GM12878 (cell line): Measurements from ENCODE around the gene MYO3A. TPM values are rescaled to one million over a fixed set of nuclear protein-coding genes. Genes with fewer than 3 reads are reported as not detected.

ENCODE experiments used
- ATAC-seq: fragments of 200-7000 bp; cut with Tn5 transposase; 3 replicates; pipeline ENCODE4 v1.9.1; 2020; ENCODE audit warnings: mild to moderate bottlenecking, moderate library complexity
- BruUV-seq: library from RNA; stranded (reverse); fragments of 400-500 nt; replicated peaks from 2 replicates; lab custom pipeline; 2021; lab: Mats Ljungman, UMichigan
- CTCF ChIA-PET: fragments of 300-600 bp; sonication (Branson Sonifier 250); formaldehyde crosslinking; extraction: SDS; loops from one replicate; lab custom pipeline; 2021; ENCODE audit warnings: inconsistent platforms; lab: Yijun Ruan, JAX
- POLR2A ChIA-PET: fragments of 350-600 bp; formaldehyde crosslinking; extraction: SDS; loops from one replicate; lab custom pipeline; 2021; ENCODE audit warnings: inconsistent platforms; lab: Charles Lee
- RAD21 ChIA-PET: fragments of 300-600 bp; sonication (Branson Sonifier 250); formaldehyde crosslinking; loops from one replicate; lab custom pipeline; 2023; ENCODE audit warnings: antibody characterized with exemption; ENCODE audit not compliant: unreplicated experiment; lab: Charles Lee
- SMC1A ChIA-PET: fragments of 300-600 bp; sonication (Branson Sonifier 250); formaldehyde crosslinking; loops from one replicate; lab custom pipeline; 2023; ENCODE audit not compliant: unreplicated experiment, uncharacterized antibody; lab: Charles Lee
- DNase-seq: peaks from one replicate; pipeline ENCODE4 v3.0.0-alpha.2; 2011; ENCODE audit warnings: low read depth, low spot score
- FAIRE-seq: peaks from 3 replicates; lab custom pipeline; 2011; peaks lifted over from hg19 to GRCh38; lab: Jason Lieb, UNC
- H2AFZ ChIP-seq: 2 replicates; pipeline ENCODE4 v1.6.0; 2011; ENCODE audit warnings: low read depth, low read length, control low read depth; ENCODE audit not compliant: control insufficient read depth
- H3K27ac ChIP-seq: 2 replicates; pipeline ENCODE4 v1.5.1; 2011; ENCODE audit warnings: control low read depth; ENCODE audit not compliant: control insufficient read depth, insufficient read depth
- H3K27me3 ChIP-seq, 2 experiments: replicated peaks in 1 of 2; 2 replicates each; pipeline versions ENCODE4 v1.6.0 to v1.6.1; 2011; ENCODE audit warnings: low read length in 1 of 2; ENCODE audit not compliant: control insufficient read depth in 2 of 2, insufficient read depth in 2 of 2
- H3K36me3 ChIP-seq, 2 experiments: 2 replicates each; pipeline ENCODE4 v1.5.1; 2011; ENCODE audit warnings: low read length in 1 of 2; ENCODE audit not compliant: control insufficient read depth in 2 of 2, insufficient read depth in 2 of 2
- H3K4me1 ChIP-seq: 2 replicates; pipeline ENCODE4 v1.6.1; 2011; ENCODE audit warnings: mild to moderate bottlenecking, low read length, moderate library complexity, mixed read lengths; ENCODE audit not compliant: control insufficient read depth, insufficient read depth
- H3K4me2 ChIP-seq: 2 replicates; pipeline ENCODE4 v1.6.0; 2011; ENCODE audit warnings: control low read depth; ENCODE audit not compliant: control insufficient read depth, insufficient read depth
- H3K4me3 ChIP-seq: fragments of 200-600 bp; sonication (generic); 2 replicates; pipeline ENCODE4 v1.5.1; 2016
- H3K79me2 ChIP-seq: 2 replicates; pipeline ENCODE4 v1.6.0; 2011; ENCODE audit warnings: low read length; ENCODE audit not compliant: control insufficient read depth, insufficient read depth
- H3K9ac ChIP-seq: 2 replicates; pipeline ENCODE4 v1.8.0; 2011; ENCODE audit warnings: low read length, control low read depth, mixed read lengths; ENCODE audit not compliant: control insufficient read depth, insufficient read depth
- H3K9me3 ChIP-seq: replicated peaks from 3 replicates; pipeline ENCODE4 v1.5.1; 2011; ENCODE audit warnings: mild to moderate bottlenecking, low read length; ENCODE audit not compliant: control insufficient read depth, insufficient read depth
- H4K20me1 ChIP-seq: 2 replicates; pipeline ENCODE4 v1.6.0; 2011; ENCODE audit not compliant: control insufficient read depth, insufficient read depth
- BCL11A ChIP-seq: IDR thresholded peaks from 2 replicates; pipeline ENCODE4 v1.6.1; 2011; ENCODE audit warnings: low read depth, low read length
- BRCA1 ChIP-seq: IDR thresholded peaks from 2 replicates; pipeline ENCODE4 v1.6.1; 2011; ENCODE audit warnings: low read depth, low read length, improper control_type of control experiment
- KAT2A ChIP-seq: conservative IDR thresholded peaks from 2 replicates; pipeline ENCODE4 v1.6.1; 2011; ENCODE audit warnings: low read depth, low read length; ENCODE audit not compliant: control insufficient read depth
- NBN ChIP-seq: fragments of 450-650 bp; IDR thresholded peaks from 2 replicates; pipeline ENCODE4 v1.6.1; 2016
- NR2C1 ChIP-seq: fragments of 450-650 bp; IDR thresholded peaks from 2 replicates; pipeline ENCODE4 v1.6.1; 2017; ENCODE audit warnings: antibody characterized with exemption, mild to moderate bottlenecking, moderate library complexity
- PAX5 ChIP-seq: IDR thresholded peaks from 2 replicates; pipeline ENCODE4 v1.6.1; 2011; ENCODE audit warnings: low read depth, low read length, borderline replicate concordance
- PAX8 ChIP-seq: fragments of 450-650 bp; IDR thresholded peaks from 2 replicates; pipeline ENCODE4 v1.6.1; 2017; ENCODE audit warnings: mild to moderate bottlenecking, moderate library complexity
- RCOR1 ChIP-seq: conservative IDR thresholded peaks from 2 replicates; pipeline ENCODE4 v1.6.1; 2012; ENCODE audit warnings: low read depth, low read length, improper control_type of control experiment
- SRF ChIP-seq, 2 experiments: IDR thresholded peaks; 2 replicates each; pipeline ENCODE4 v1.6.1; 2011; ENCODE audit warnings: low read depth in 2 of 2, low read length in 2 of 2, mild to moderate bottlenecking in 1 of 2, moderate library complexity in 1 of 2
- SUPT20H ChIP-seq: IDR thresholded peaks from 2 replicates; pipeline ENCODE4 v1.6.1; 2011; ENCODE audit warnings: low read depth, mild to moderate bottlenecking, low read length, moderate library complexity, borderline replicate concordance; ENCODE audit not compliant: control insufficient read depth
- ZNF217 ChIP-seq: fragments of 450-650 bp; IDR thresholded peaks from 2 replicates; pipeline ENCODE4 v1.6.1; 2017; ENCODE audit warnings: antibody characterized with exemption, mild to moderate bottlenecking
- WGBS: methylation state at CpG from one replicate; pipeline ENCODE4 v1.1.6; 2016; ENCODE audit warnings: low lambda C conversion rate; ENCODE audit not compliant: insufficient replicate concordance, insufficient coverage; ENCODE audit errors: missing lambda C conversion rate; 5-methylcytosine and 5-hydroxymethylcytosine counted together
- in situ Hi-C: fragments of 300-500 bp; cut with MboI; formaldehyde crosslinking; loops from 9 replicates; pipeline ENCODE4 v1.14.3; 2018; ENCODE audit warnings: mixed read lengths
- intact Hi-C: fragments of 100-400 bp; cut with micrococcal nuclease; formaldehyde crosslinking; loops from one replicate; pipeline ENCODE4 v1.14.2; 2022; ENCODE audit not compliant: unreplicated experiment
- polyA plus RNA-seq, 11 experiments: library from polyadenylated mRNA; depleted of rRNA in 4 of 11; unstranded in 6 of 11; stranded (reverse) in 5 of 11; fragments of >200 nt; fragmentation: Nextera tagmentation in 4 of 11; fragmentation: Illumina TruSeq in 1 of 11; extraction: Ambion mirVana in 4 of 11; extraction: Trizol in 1 of 11; gene quantifications; 1 replicate in 1 of 11; 2 replicates in 10 of 11; pipeline versions ENCODE4 v1.2.1 to v1.2.3, GENCODE V29; 2011 to 2016; ENCODE audit warnings: inconsistent platforms in 2 of 11, missing spikeins in 2 of 11, low read depth in 1 of 11
- total RNA-seq, 4 experiments: library from RNA; depleted of rRNA in 3 of 4; stranded (reverse); fragments of >200 nt in 3 of 4; fragmentation: Illumina TruSeq in 1 of 4; extraction: Trizol in 1 of 4; gene quantifications; 2 replicates each; pipeline versions ENCODE4 v1.2.1 to v1.2.3, GENCODE V29; 2013 to 2021
- TF ChIP-seq, protein P1 (sequence below): fragments of 150-350 bp; IDR thresholded peaks from 2 replicates; pipeline ENCODE4 v1.6.1; 2016; ENCODE audit warnings: low read depth, low read length
- TF ChIP-seq, protein P2 (sequence below): IDR thresholded peaks from 2 replicates; pipeline ENCODE4 v1.6.1; 2011; ENCODE audit warnings: low read depth, mild to moderate bottlenecking, low read length, moderate library complexity, borderline replicate concordance; ENCODE audit errors: extremely low read depth
- TF ChIP-seq, protein P3 (sequence below): IDR thresholded peaks from 2 replicates; pipeline ENCODE4 v1.6.1; 2012; ENCODE audit warnings: mild to moderate bottlenecking, low read depth, low read length

MYO3A gene
- total and polyA plus RNA-seq, 10 of the 15 experiments (the other 5 are each of a cell fraction or from before 2014, with no cell fraction given): not detected

DNA sequence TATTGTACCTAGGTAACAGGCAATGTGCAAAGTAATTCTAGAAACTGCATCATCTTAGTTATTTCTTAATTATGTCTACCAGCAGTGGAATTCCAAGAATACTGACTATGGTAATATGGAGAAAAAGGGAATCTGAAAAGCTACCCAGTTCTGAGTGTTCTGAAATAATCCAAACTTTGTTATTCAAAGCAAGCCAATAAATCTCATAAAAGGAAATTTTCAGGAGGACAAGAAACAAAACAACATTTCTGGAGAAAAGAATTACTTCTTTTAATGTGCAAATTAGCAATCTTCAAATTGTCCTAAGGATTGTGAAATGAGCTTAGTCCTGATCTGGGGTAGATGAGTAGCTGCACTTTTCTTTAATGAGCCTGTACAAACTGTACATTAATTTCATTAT is 88.8 kb downstream of the MYO3A start (continued):
- TF ChIP-seq, protein P1, sequence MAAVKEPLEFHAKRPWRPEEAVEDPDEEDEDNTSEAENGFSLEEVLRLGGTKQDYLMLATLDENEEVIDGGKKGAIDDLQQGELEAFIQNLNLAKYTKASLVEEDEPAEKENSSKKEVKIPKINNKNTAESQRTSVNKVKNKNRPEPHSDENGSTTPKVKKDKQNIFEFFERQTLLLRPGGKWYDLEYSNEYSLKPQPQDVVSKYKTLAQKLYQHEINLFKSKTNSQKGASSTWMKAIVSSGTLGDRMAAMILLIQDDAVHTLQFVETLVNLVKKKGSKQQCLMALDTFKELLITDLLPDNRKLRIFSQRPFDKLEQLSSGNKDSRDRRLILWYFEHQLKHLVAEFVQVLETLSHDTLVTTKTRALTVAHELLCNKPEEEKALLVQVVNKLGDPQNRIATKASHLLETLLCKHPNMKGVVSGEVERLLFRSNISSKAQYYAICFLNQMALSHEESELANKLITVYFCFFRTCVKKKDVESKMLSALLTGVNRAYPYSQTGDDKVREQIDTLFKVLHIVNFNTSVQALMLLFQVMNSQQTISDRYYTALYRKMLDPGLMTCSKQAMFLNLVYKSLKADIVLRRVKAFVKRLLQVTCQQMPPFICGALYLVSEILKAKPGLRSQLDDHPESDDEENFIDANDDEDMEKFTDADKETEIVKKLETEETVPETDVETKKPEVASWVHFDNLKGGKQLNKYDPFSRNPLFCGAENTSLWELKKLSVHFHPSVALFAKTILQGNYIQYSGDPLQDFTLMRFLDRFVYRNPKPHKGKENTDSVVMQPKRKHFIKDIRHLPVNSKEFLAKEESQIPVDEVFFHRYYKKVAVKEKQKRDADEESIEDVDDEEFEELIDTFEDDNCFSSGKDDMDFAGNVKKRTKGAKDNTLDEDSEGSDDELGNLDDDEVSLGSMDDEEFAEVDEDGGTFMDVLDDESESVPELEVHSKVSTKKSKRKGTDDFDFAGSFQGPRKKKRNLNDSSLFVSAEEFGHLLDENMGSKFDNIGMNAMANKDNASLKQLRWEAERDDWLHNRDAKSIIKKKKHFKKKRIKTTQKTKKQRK: no peak
- TF ChIP-seq KAT2A (no peak), PAX5 (no peak), ZNF217 (no peak), RCOR1 (no peak), NR2C1 (no peak)

DNA sequence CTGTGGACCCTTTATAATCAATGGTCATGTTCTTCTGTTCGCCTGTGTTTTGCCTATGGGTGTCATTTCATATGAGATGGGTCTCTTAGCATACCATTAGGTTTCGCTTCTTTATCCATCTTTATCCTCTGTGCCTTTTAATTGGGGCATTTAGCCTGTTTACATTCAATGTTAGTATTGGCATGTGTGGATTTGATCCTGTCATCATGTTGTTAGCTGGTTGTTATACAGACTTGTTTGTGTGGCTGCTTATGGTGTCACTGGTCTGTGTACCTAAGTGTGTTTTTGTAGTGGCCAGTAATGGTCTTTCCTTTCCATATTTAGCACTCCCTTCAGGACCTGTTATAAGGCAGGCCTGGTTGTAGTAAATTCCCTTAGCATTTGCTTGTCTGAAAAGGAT is 90.3 kb downstream of the MYO3A start:
- in situ Hi-C loops: no loop called here

More for the DNA sequence above, 90.3 kb downstream of the MYO3A start:
- Histone ChIP-seq H3K4me1 (no peaks in the 10 kb centered on the region), H3K36me3 (no peaks in the 10 kb centered on the region), H3K79me2 (no peaks in the 10 kb centered on the region), H3K4me2 (no peak overlapping the region), H4K20me1 (no peaks in the 10 kb centered on the region), H3K9ac (no peak overlapping the region), H3K27me3 (peaks cover 0 to 2% of the 10 kb centered on the region in 2 experiments; a peak in 1 of 4 replicates), H3K4me3 (no peak overlapping the region), H3K9me3 (no peaks in the 10 kb centered on the region), H3K27ac (no peak overlapping the region), H2AFZ (no peak overlapping the region)
- intact Hi-C loops: no loop called here
- TF ChIP-seq PAX5: no peak
- no peak for TF ChIP-seq PAX8
- no peak for TF ChIP-seq BRCA1
- no peak for TF ChIP-seq SRF (IDR thresholded peaks at IDR 0.05; ENCODE audit: low read depth in 2 of 2, low read length in 2 of 2)
- TF ChIP-seq SUPT20H: no peak
- TF ChIP-seq, protein P2, sequence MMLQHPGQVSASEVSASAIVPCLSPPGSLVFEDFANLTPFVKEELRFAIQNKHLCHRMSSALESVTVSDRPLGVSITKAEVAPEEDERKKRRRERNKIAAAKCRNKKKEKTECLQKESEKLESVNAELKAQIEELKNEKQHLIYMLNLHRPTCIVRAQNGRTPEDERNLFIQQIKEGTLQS: no peak
- no peak for TF ChIP-seq BCL11A
- TF ChIP-seq NBN: no peak
- TF ChIP-seq, protein P3, sequence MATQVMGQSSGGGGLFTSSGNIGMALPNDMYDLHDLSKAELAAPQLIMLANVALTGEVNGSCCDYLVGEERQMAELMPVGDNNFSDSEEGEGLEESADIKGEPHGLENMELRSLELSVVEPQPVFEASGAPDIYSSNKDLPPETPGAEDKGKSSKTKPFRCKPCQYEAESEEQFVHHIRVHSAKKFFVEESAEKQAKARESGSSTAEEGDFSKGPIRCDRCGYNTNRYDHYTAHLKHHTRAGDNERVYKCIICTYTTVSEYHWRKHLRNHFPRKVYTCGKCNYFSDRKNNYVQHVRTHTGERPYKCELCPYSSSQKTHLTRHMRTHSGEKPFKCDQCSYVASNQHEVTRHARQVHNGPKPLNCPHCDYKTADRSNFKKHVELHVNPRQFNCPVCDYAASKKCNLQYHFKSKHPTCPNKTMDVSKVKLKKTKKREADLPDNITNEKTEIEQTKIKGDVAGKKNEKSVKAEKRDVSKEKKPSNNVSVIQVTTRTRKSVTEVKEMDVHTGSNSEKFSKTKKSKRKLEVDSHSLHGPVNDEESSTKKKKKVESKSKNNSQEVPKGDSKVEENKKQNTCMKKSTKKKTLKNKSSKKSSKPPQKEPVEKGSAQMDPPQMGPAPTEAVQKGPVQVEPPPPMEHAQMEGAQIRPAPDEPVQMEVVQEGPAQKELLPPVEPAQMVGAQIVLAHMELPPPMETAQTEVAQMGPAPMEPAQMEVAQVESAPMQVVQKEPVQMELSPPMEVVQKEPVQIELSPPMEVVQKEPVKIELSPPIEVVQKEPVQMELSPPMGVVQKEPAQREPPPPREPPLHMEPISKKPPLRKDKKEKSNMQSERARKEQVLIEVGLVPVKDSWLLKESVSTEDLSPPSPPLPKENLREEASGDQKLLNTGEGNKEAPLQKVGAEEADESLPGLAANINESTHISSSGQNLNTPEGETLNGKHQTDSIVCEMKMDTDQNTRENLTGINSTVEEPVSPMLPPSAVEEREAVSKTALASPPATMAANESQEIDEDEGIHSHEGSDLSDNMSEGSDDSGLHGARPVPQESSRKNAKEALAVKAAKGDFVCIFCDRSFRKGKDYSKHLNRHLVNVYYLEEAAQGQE: no peak
- ChIA-PET SMC1A (no interaction called here), POLR2A (no interaction called here), RAD21 (no interaction called here), CTCF (no interaction called here)
- no TSS peak for BruUV-seq
- ATAC-seq (no peak), FAIRE-seq (no peak), DNase-seq (no peak)
- 2% methylated on average over 2 of the region's 2 CpGs for WGBS
